Left ventricle myocardium inferior (tissue), 1 donor: ENCODE measurements around the gene KEL. TPM values are rescaled to one million over a fixed set of nuclear protein-coding genes. Genes with fewer than 3 reads are reported as not detected.

ENCODE experiments used
- DNase-seq: peaks from one replicate; pipeline ENCODE4 v3.0.0-alpha.2; 2020
- H3K27ac ChIP-seq: fragments of 200-600 bp; replicated peaks from 2 replicates; pipeline ENCODE4 v1.8.0; 2021
- H3K27me3 ChIP-seq: fragments of 200-600 bp; 2 replicates; pipeline ENCODE4 v1.8.0; 2021; ENCODE audit warnings: low read depth
- H3K36me3 ChIP-seq: fragments of 200-600 bp; 2 replicates; pipeline ENCODE4 v1.8.0; 2021
- H3K4me1 ChIP-seq: fragments of 200-600 bp; 2 replicates; pipeline ENCODE4 v1.8.0; 2021
- H3K4me3 ChIP-seq: fragments of 200-600 bp; 2 replicates; pipeline ENCODE4 v1.8.0; 2021; ENCODE audit warnings: mild to moderate bottlenecking, moderate library complexity
- H3K9me3 ChIP-seq: fragments of 200-600 bp; replicated peaks from 2 replicates; pipeline ENCODE4 v1.8.0; 2021
- CTCF ChIP-seq: fragments of 200-600 bp; IDR thresholded peaks from 2 replicates; pipeline ENCODE4 v1.8.0; 2021; ENCODE audit warnings: antibody characterized with exemption, mild to moderate bottlenecking, borderline replicate concordance
- intact Hi-C: fragments of 100-400 bp; cut with micrococcal nuclease; formaldehyde crosslinking; loops from one replicate; pipeline ENCODE4 v1.11.0; 2022
- total RNA-seq: library from RNA; stranded (reverse); fragmentation: NEBNext Ultra II Directional; extraction: Animal tissue kit (Norgen Biotek cat#: 25700); gene quantifications from one replicate; pipeline ENCODE4 v1.2.1, GENCODE V29; 2021
- donor health status: DM: no; HTN: yes; CAD: no; lungs with severe emphysema.

The KEL gene
- total RNA-seq, 1 donor from 2014 or later = 0.38 TPM

GRCh38 chr7:142960955-142961512 is 1.1 kb downstream of the KEL start:
- H3K36me3 ChIP-seq = no peaks in the 10 kb centered on the region
- peaks cover 4% of the 10 kb centered on the region for H3K9me3 ChIP-seq
- intact Hi-C loops = no loop called here
- H3K4me3 ChIP-seq = no peak overlapping the region
- H3K27me3 ChIP-seq = peaks cover 18% of the 10 kb centered on the region
- no peaks in the 10 kb centered on the region for H3K4me1 ChIP-seq
- TF ChIP-seq CTCF = no peak
- H3K27ac ChIP-seq = no peak overlapping the region
- DNase-seq = no peak

GRCh38 chr7:142959202-142959601 is 3.0 kb downstream of the KEL start:
- H3K4me3 ChIP-seq = no peak overlapping the region
- peaks cover 13% of the 10 kb centered on the region for H3K27me3 ChIP-seq
- H3K36me3 ChIP-seq = no peaks in the 10 kb centered on the region
- no peak for DNase-seq
- H3K9me3 ChIP-seq = peaks cover 23% of the 10 kb centered on the region
- no peak overlapping the region for H3K27ac ChIP-seq
- H3K4me1 ChIP-seq = no peaks in the 10 kb centered on the region
- TF ChIP-seq CTCF = no peak
- intact Hi-C loops = no loop called here

GRCh38 chr7:142957723-142958122 is 4.4 kb downstream of the KEL start:
- TF ChIP-seq CTCF = no peak
- Histone ChIP-seq H3K4me3 (no peak overlapping the region), H3K4me1 (no peaks in the 10 kb centered on the region), H3K9me3 (peaks cover 23% of the 10 kb centered on the region), H3K27ac (no peak overlapping the region), H3K36me3 (no peaks in the 10 kb centered on the region), H3K27me3 (no peaks in the 10 kb centered on the region)
- DNase-seq = no peak
- intact Hi-C loops = no loop called here

- Histone ChIP-seq H3K4me3 (no peak overlapping the region), H3K36me3 (no peaks in the 10 kb centered on the region), H3K4me1 (no peaks in the 10 kb centered on the region), H3K27me3 (no peaks in the 10 kb centered on the region), H3K27ac (no peak overlapping the region), H3K9me3 (peaks cover 23% of the 10 kb centered on the region)
- intact Hi-C loops = no loop called here
- DNase-seq = no peak
- TF ChIP-seq CTCF = no peak
Observed at GRCh38 chr7:142956951-142957623, 5.1 kb downstream of the KEL start.

GRCh38 chr7:142954680-142955268 is 7.4 kb downstream of the KEL start:
- Histone ChIP-seq H3K4me1 (no peaks in the 10 kb centered on the region), H3K9me3 (peaks cover 23% of the 10 kb centered on the region), H3K36me3 (no peaks in the 10 kb centered on the region), H3K27ac (no peak overlapping the region), H3K4me3 (no peak overlapping the region), H3K27me3 (no peaks in the 10 kb centered on the region)
- intact Hi-C loops = no loop called here
- TF ChIP-seq CTCF = no peak
- no peak for DNase-seq
